SJCRH30 (cell line): ENCODE measurements around the gene CST4. TPM values are rescaled to one million over a fixed set of nuclear protein-coding genes. Genes with fewer than 3 reads are reported as not detected.
"Not testable (repeated sequence)": the region's sequence is repeated elsewhere in the genome, so short reads cannot be mapped to it uniquely, and the experiment has no call there.

Experiments used
- DNase-seq, 2 experiments: peaks; one replicate each; pipeline ENCODE4 v3.0.0-alpha.2; 2015 to 2020
- H3K27ac ChIP-seq: fragments of 250-450 bp; sonication (Bioruptor Pico); 2 replicates; pipeline ENCODE4 v1.5.1; 2020; ENCODE audit warnings: mild to moderate bottlenecking, moderate library complexity
- H3K27me3 ChIP-seq: fragments of 250-450 bp; sonication (Bioruptor Pico); 2 replicates; pipeline ENCODE4 v1.5.1; 2020; ENCODE audit warnings: mild to moderate bottlenecking, moderate library complexity
- H3K36me3 ChIP-seq: fragments of 250-450 bp; sonication (Bioruptor Pico); 2 replicates; pipeline ENCODE4 v1.5.1; 2020; ENCODE audit warnings: mild to moderate bottlenecking, moderate library complexity
- H3K4me1 ChIP-seq: fragments of 250-450 bp; sonication (Bioruptor Pico); 2 replicates; pipeline ENCODE4 v1.5.1; 2020; ENCODE audit warnings: mild to moderate bottlenecking, moderate library complexity
- H3K4me3 ChIP-seq: fragments of 250-450 bp; sonication (Bioruptor Pico); 2 replicates; pipeline ENCODE4 v1.5.1; 2020; ENCODE audit warnings: mild to moderate bottlenecking, moderate library complexity
- H3K9me3 ChIP-seq: fragments of 250-450 bp; sonication (Bioruptor Pico); replicated peaks from 2 replicates; pipeline ENCODE4 v1.5.1; 2020; ENCODE audit warnings: mild to moderate bottlenecking, moderate library complexity
- total RNA-seq: library from RNA; depleted of rRNA; stranded (reverse); fragments of >200 nt; shearing (Covaris generic); gene quantifications from 2 replicates; pipeline ENCODE4 v1.2.3, GENCODE V29; 2014; rRNA removed

CST4 gene, protein sequence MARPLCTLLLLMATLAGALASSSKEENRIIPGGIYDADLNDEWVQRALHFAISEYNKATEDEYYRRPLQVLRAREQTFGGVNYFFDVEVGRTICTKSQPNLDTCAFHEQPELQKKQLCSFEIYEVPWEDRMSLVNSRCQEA
- total RNA-seq, result not detected in 2 replicates

DNA sequence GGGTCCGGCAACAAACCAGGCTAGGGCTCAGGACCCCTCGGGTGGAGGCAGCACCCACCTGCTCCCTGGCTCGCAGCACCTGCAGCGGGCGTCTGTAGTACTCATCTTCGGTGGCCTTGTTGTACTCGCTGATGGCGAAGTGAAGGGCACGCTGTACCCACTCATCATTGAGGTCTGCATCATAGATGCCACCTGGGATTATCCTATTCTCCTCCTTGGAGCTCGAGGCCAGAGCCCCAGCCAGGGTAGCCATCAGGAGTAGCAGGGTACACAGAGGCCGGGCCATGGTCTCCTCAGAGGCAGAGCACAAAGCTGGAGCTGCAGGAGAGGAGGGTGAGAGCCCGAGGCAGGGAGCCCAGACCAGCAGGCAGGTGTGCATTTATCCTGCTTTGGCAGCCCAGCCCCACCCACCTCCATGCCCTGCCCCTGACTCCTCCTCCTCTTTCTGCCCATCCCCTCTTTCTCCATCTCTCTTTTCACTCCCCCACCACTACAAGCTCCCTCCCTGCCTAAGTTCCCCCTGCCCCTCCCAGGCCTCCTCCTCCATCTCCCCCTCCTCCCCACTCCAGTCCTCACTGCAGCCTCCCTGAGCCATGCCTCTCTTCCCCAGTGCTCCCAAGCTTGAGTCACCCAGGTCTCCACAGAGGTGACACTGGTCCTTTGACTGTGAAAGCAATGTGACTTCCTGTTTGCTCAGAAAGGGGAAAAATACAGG is at the start of gene CST4:
TSS of gene CST4 (minus strand) at position 355 of the 715 bp plus-strand sequence. CDS start at position 286, 69 bp downstream.
- not testable (repeated sequence) for H3K4me1 ChIP-seq, DNase-seq, H3K9me3 ChIP-seq, H3K27me3 ChIP-seq, H3K4me3 ChIP-seq, H3K36me3 ChIP-seq, H3K27ac ChIP-seq

- not testable (repeated sequence) for H3K27me3 ChIP-seq, H3K9me3 ChIP-seq, H3K4me1 ChIP-seq, H3K4me3 ChIP-seq, H3K27ac ChIP-seq, H3K36me3 ChIP-seq, DNase-seq
These were observed 46.6 kb upstream of the CST4 start for GRCh38 chr20:23735391-23735790.

DNA sequence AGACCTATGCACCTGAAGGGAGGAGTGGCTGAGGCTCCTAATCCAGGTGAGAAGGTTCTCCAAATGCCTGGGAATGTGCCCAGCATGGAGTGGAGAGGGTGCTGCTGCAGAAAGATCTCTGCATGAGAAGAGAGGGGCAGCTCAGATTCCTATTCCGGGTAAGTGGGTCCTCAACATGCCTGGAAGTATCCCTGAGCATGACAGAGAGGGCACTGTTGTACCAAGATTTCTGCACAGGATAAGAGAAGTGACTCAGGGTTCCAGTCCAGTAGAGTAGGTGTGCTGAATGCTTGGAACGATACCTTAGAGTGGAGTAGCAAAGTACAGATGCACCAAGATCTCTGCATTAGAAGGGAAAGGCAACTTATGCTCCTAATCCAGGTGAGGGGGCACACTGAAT is 46.1 kb upstream of the CST4 start:
- DNase-seq, H3K4me3 ChIP-seq, H3K4me1 ChIP-seq, H3K27ac ChIP-seq, H3K36me3 ChIP-seq, H3K27me3 ChIP-seq, H3K9me3 ChIP-seq: not testable (repeated sequence)

DNA sequence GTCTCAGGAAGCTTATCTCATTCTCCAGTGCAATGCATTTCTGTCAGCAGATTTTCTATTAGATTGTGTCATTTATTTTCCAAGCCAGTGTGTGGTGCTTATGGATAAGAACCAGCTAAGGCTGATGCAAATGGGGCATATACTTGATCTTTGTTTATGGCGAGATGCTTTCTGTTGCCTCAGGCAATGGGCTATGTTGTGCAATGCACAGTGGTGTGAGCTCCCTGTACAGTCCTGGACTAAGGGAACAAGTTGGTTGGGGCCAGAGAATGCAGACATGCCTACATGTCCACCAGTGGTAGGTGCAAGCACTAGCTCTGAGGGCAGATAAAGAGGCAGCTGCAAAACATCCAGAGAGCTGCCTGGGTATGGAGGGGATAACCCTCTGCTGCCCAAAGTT is 45.6 kb upstream of the CST4 start:
- H3K4me1 ChIP-seq, H3K9me3 ChIP-seq, H3K36me3 ChIP-seq, H3K4me3 ChIP-seq, DNase-seq, H3K27ac ChIP-seq, H3K27me3 ChIP-seq: not testable (repeated sequence)

DNA sequence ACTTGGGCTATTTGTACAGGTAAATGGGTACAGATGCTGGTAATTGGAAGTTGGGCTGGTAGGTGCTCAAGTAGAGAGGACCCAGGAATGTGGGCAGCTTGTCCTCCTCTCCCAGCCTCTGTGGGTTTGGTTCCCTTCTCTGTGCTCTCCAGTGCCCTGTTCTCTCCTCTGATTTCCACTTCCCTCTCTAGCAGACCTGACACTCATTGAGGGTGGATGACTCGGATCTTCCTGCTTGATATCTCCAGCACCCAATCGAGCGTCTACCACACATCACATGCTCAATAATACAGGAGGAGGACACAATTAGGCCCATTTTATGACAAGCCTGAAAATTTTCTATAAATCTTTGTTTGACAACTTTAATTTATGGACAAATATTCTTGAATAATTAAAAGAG is 38.2 kb upstream of the CST4 start:
- H3K9me3 ChIP-seq, result no peaks in the 10 kb centered on the region
- no peak for DNase-seq
- no peak overlapping the region for H3K4me3 ChIP-seq
- H3K27me3 ChIP-seq, result no peaks in the 10 kb centered on the region
- H3K4me1 ChIP-seq, result no peaks in the 10 kb centered on the region
- H3K27ac ChIP-seq, result no peak overlapping the region
- no peaks in the 10 kb centered on the region for H3K36me3 ChIP-seq

DNA sequence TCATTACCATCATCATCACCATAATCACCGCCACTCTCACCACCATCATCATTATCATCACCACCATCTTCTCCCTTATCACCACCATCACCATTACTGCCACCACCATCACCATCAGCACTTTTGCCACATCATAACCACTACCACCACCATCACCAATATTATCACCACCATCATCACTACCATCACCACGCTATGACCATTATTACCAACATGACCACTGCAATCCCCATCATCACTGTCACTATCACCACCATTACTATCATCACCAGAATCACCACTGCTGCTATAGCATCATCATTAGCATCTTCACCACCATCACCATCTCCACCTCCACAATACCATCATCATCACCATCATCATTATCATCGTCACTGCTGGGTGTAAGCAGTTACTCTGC is 36.3 kb upstream of the CST4 start:
- Histone ChIP-seq H3K27ac (no peak overlapping the region), H3K9me3 (no peaks in the 10 kb centered on the region), H3K36me3 (no peaks in the 10 kb centered on the region), H3K27me3 (no peaks in the 10 kb centered on the region), H3K4me1 (no peaks in the 10 kb centered on the region), H3K4me3 (no peak overlapping the region)
- no peak for DNase-seq

- H3K27me3 ChIP-seq, H3K4me3 ChIP-seq, H3K9me3 ChIP-seq, H3K4me1 ChIP-seq, H3K27ac ChIP-seq, H3K36me3 ChIP-seq: not testable (repeated sequence)
- DNase-seq, result peak; percentile 46 to 47
These were observed 34.9 kb upstream of the CST4 start for GRCh38 chr20:23723659-23724307.

GRCh38 chr20:23722851-23723250 is 34.0 kb upstream of the CST4 start:
- not testable (repeated sequence) for DNase-seq, H3K9me3 ChIP-seq, H3K27me3 ChIP-seq, H3K4me1 ChIP-seq, H3K4me3 ChIP-seq, H3K27ac ChIP-seq, H3K36me3 ChIP-seq

- Histone ChIP-seq H3K4me3 (no peak overlapping the region), H3K9me3 (no peaks in the 10 kb centered on the region), H3K4me1 (no peaks in the 10 kb centered on the region), H3K27ac (no peak overlapping the region), H3K36me3 (no peaks in the 10 kb centered on the region), H3K27me3 (no peaks in the 10 kb centered on the region)
- no peak for DNase-seq
These were observed 33.1 kb upstream of the CST4 start for GRCh38 chr20:23721962-23722361.

DNA sequence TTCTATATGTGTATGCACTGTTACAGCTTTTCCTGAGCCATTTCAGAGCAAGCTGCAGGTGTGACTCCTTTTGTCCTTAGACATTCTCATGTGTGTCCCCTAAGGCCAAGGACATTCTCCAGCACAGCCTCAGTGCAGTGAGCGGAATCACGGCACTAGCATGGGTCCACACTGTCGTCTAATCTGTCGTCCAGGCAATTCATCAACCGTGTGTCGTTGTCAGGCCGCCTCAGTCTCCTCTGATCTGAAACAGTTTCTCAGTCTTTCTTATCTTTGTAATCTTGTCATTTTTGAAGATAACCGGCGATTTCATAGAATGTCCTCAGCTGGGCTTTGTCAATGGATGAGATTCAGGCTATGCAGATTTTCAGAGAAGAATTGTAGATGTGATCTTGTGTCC is 30.5 kb upstream of the CST4 start:
- not testable (repeated sequence) for H3K4me3 ChIP-seq, H3K27ac ChIP-seq, H3K27me3 ChIP-seq, H3K36me3 ChIP-seq, H3K4me1 ChIP-seq, DNase-seq, H3K9me3 ChIP-seq

GRCh38 chr20:23711778-23712177 is 22.9 kb upstream of the CST4 start:
- not testable (repeated sequence) for DNase-seq, H3K36me3 ChIP-seq

GRCh38 chr20:23710771-23711170 is 21.9 kb upstream of the CST4 start:
- H3K36me3 ChIP-seq, result no peaks in the 10 kb centered on the region
- no peaks in the 10 kb centered on the region for H3K9me3 ChIP-seq
- H3K27me3 ChIP-seq, result no peaks in the 10 kb centered on the region
- H3K4me1 ChIP-seq, result no peaks in the 10 kb centered on the region
- no peak for DNase-seq
- H3K27ac ChIP-seq, result no peak overlapping the region
- H3K4me3 ChIP-seq, result no peak overlapping the region

More at GRCh38 chr20:23711778-23712177, 22.9 kb upstream of the CST4 start:
- H3K4me1 ChIP-seq, H3K27ac ChIP-seq, H3K27me3 ChIP-seq, H3K9me3 ChIP-seq, H3K4me3 ChIP-seq: not testable (repeated sequence)

GRCh38 chr20:23705895-23706294 is 17.1 kb upstream of the CST4 start:
- H3K4me3 ChIP-seq, result no peak overlapping the region

GRCh38 chr20:23702021-23702420 is 13.2 kb upstream of the CST4 start:
- Histone ChIP-seq H3K4me1 (no peaks in the 10 kb centered on the region), H3K27me3 (no peaks in the 10 kb centered on the region), H3K27ac (no peak overlapping the region), H3K9me3 (no peaks in the 10 kb centered on the region), H3K4me3 (no peak overlapping the region), H3K36me3 (no peaks in the 10 kb centered on the region)
- DNase-seq, result no peak

More at GRCh38 chr20:23705895-23706294, 17.1 kb upstream of the CST4 start:
- no peaks in the 10 kb centered on the region for H3K9me3 ChIP-seq
- H3K27ac ChIP-seq, result no peak overlapping the region
- no peaks in the 10 kb centered on the region for H3K4me1 ChIP-seq
- DNase-seq, result no peak
- no peaks in the 10 kb centered on the region for H3K36me3 ChIP-seq
- H3K27me3 ChIP-seq, result no peaks in the 10 kb centered on the region

- Histone ChIP-seq H3K9me3 (no peaks in the 10 kb centered on the region), H3K27ac (no peak overlapping the region), H3K36me3 (no peaks in the 10 kb centered on the region), H3K4me1 (no peaks in the 10 kb centered on the region), H3K27me3 (no peaks in the 10 kb centered on the region), H3K4me3 (no peak overlapping the region)
- no peak for DNase-seq
These were observed 12.1 kb upstream of the CST4 start for GRCh38 chr20:23700931-23701330.

- no peak for DNase-seq
- no peaks in the 10 kb centered on the region for H3K36me3 ChIP-seq
- H3K27ac ChIP-seq, result no peak overlapping the region
- H3K27me3 ChIP-seq, result no peaks in the 10 kb centered on the region
- no peaks in the 10 kb centered on the region for H3K4me1 ChIP-seq
- H3K4me3 ChIP-seq, result no peak overlapping the region
- H3K9me3 ChIP-seq, result no peaks in the 10 kb centered on the region
These were observed 9.1 kb upstream of the CST4 start for GRCh38 chr20:23697947-23698346.
